Measurements from ENCODE around the gene SLC37A1. TPM values are rescaled to one million over a fixed set of nuclear protein-coding genes. Genes with fewer than 3 reads are reported as not detected.

Gene SLC37A1
- total and polyA plus RNA-seq, 9 of the 15 experiments (the other 6 are each of a cell fraction or from before 2014, with no cell fraction given): 0.06 to 3.4 (median 0.40) TPM

DNA sequence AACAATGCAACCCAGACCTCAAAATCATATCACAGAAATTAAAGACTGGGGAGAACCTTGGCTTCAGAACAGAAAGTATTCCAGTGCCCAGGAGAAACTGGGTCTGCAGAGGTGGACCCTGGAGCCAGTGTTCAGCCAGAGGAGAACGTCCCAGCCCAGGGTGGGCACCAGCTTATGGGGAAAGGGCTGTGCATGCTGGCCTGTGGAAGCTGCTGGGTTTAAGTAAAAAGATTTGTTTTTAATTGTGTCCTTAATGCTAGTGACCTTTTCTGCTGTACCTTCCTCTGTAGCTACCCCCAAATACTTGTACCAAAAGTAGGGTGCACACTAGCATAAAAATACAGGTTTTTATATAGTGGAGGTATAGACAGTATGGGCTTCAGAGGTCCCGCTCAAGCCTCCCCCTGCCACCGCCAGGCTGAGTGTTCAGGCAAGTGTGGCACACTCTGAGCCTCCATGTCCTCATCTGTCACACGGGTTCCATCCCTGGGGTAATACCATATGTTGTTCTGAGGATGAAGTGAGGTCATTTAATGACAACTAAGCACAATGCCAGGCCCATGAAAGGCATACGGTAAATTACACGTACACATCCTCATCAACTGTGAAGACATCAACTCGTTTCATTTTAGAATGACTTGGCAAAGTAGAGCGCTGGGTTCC is 47.0 kb downstream of the SLC37A1 start:
- intact Hi-C loops (cut with micrococcal nuclease) (no loop called here), in situ Hi-C loops (cut with MboI) (no loop called here)
- no peaks in the 10 kb centered on the region for H3K36me3 ChIP-seq (ENCODE audit: control insufficient read depth, insufficient read depth, low read length)
- no peak for FAIRE-seq
- peaks cover 16 to 34% of the 10 kb centered on the region in 2 experiments; a peak in 4 of 5 replicates for H3K4me1 ChIP-seq (replicated peaks in 1 of 2; ENCODE audit: control insufficient read depth in 2 of 2, insufficient read depth in 2 of 2, low read length in 2 of 2)
- peak overlapping the region; percentile 20; the same call in 1 of the 2 replicates for H2AFZ ChIP-seq (ENCODE audit: low read depth, low read length)
- BruUV-seq (replicated peaks): no TSS peak
- H3K27ac ChIP-seq (ENCODE audit: extremely low read depth, low read depth, low read length): no peak overlapping the region
- H3K9ac ChIP-seq (ENCODE audit: insufficient read depth in 1 of 2, low read depth in 2 of 2, low read length in 2 of 2): no peak overlapping the region
- peaks cover 6 to 37% of the 10 kb centered on the region in 2 experiments; a peak in 3 of 5 replicates for H3K27me3 ChIP-seq (ENCODE audit: control insufficient read depth in 2 of 2, insufficient read depth in 2 of 2, low read length in 2 of 2)
- H3K4me2 ChIP-seq (ENCODE audit: insufficient read depth, low read length): no peak overlapping the region
- no peaks in the 10 kb centered on the region for H4K20me1 ChIP-seq (replicated peaks; ENCODE audit: control insufficient read depth, insufficient read depth, low read length)
- no peak for DNase-seq (ENCODE audit: extremely low read depth in 1 of 4, low spot score in 3 of 4)
- ChIA-PET POLR2A (interaction anchor here (1.3 kb wide), 1 partner anchor 11 kb away, joined by 7 read pairs; no protein-coding TSS in a partner anchor), CTCF (ENCODE audit: low intra/inter-chr PET ratio) (no interaction called here)
- TF ChIP-seq TBL1XR1 (IDR thresholded peaks at IDR 0.05; ENCODE audit: low read length in 2 of 2): no peak
- no peak for TF ChIP-seq MEF2A (IDR thresholded peaks at IDR 0.05; ENCODE audit: control insufficient read depth, low read depth, low read length)
- peak; percentile 23; the same call in 1 of the 2 replicates for TF ChIP-seq ZNF316 (IDR thresholded peaks at IDR 0.05)
- no peaks in the 10 kb centered on the region for H3K79me2 ChIP-seq (ENCODE audit: control insufficient read depth, insufficient read depth, low read length)
- 44% methylated on average over 8 of the region's 8 CpGs for WGBS (ENCODE audit: insufficient coverage, low coverage, missing lambda C conversion rate)
- ATAC-seq: no peak
- H3K4me3 ChIP-seq: no peak overlapping the region
- no peaks in the 10 kb centered on the region for H3K9me3 ChIP-seq (replicated peaks; ENCODE audit: control insufficient read depth, insufficient read depth, low read depth, low read length)
- no peaks in the 10 kb centered on the region for H3K9me1 ChIP-seq (ENCODE audit: control insufficient read depth, insufficient read depth, low read length)

All from K562 (cell line).